HepG2 (cell line): Measurements from ENCODE around the gene SYMPK. TPM values are rescaled to one million over a fixed set of nuclear protein-coding genes. Genes with fewer than 3 reads are reported as not detected.

ENCODE experiments used
- ATM ChIP-seq: fragments of 450-650 bp; IDR thresholded peaks from 2 replicates; pipeline ENCODE4 v1.7.1; 2017; ENCODE audit warnings: mild to moderate bottlenecking, borderline replicate concordance
- CCDC6 ChIP-seq: sonication (generic); formaldehyde crosslinking; IDR thresholded peaks from 2 replicates; pipeline ENCODE4 v1.8.1; 2022; ENCODE audit warnings: mild to moderate bottlenecking, missing genetic modification reagents, moderate library complexity
- CTCF ChIP-seq: sonication (generic); formaldehyde crosslinking; IDR thresholded peaks from 2 replicates; pipeline ENCODE4 v1.5.0; 2020; ENCODE audit warnings: mild to moderate bottlenecking, missing genetic modification reagents, moderate library complexity
- JUN ChIP-seq: sonication (generic); formaldehyde crosslinking; IDR thresholded peaks from 2 replicates; pipeline ENCODE4 v1.4.0; 2020; ENCODE audit warnings: mild to moderate bottlenecking, missing genetic modification reagents
- MXD3 ChIP-seq: IDR thresholded peaks from 2 replicates; pipeline ENCODE4 v1.6.1; 2016; ENCODE audit warnings: mild to moderate bottlenecking, missing biosample characterization, missing genetic modification reagents
- NONO ChIP-seq, 2 experiments: fragments of 450-650 bp in 1 of 2; sonication (generic) in 1 of 2; formaldehyde crosslinking in 1 of 2; IDR thresholded peaks in 1 of 2; conservative IDR thresholded peaks in 1 of 2; 2 replicates each; pipeline versions ENCODE4 v1.6.1 to v1.8.0; 2017 to 2022; ENCODE audit warnings: mild to moderate bottlenecking in 1 of 2, missing genetic modification reagents in 1 of 2, moderate library complexity in 1 of 2
- PATZ1 ChIP-seq: sonication (generic); formaldehyde crosslinking; IDR thresholded peaks from 2 replicates; pipeline ENCODE4 v1.4.0; 2020; ENCODE audit warnings: missing genetic modification reagents
- RELA ChIP-seq: sonication (generic); formaldehyde crosslinking; IDR thresholded peaks from 2 replicates; pipeline ENCODE4 v1.4.0; 2020; ENCODE audit warnings: missing genetic modification reagents
- THRA ChIP-seq: sonication (generic); formaldehyde crosslinking; IDR thresholded peaks from 2 replicates; pipeline ENCODE4 v1.4.0; 2020; ENCODE audit warnings: missing genetic modification reagents, borderline replicate concordance
- ZBTB7B ChIP-seq: sonication (generic); formaldehyde crosslinking; IDR thresholded peaks from 2 replicates; pipeline ENCODE4 v1.4.0; 2020; ENCODE audit warnings: missing genetic modification reagents
- ZC3H13 ChIP-seq: sonication (generic); formaldehyde crosslinking; IDR thresholded peaks from 2 replicates; pipeline ENCODE4 v1.8.1; 2023; ENCODE audit warnings: mild to moderate bottlenecking, missing genetic modification reagents, moderate library complexity
- ZNF33A ChIP-seq: sonication (generic); formaldehyde crosslinking; IDR thresholded peaks from 2 replicates; pipeline ENCODE4 v1.5.1; 2020; ENCODE audit warnings: missing genetic modification reagents, mild to moderate bottlenecking, moderate library complexity, borderline replicate concordance
- ZNF589 ChIP-seq: sonication (generic); formaldehyde crosslinking; conservative IDR thresholded peaks from 2 replicates; pipeline ENCODE4 v1.8.0; 2022; ENCODE audit warnings: mild to moderate bottlenecking, moderate library complexity, missing genetic modification reagents
- ZNF598 ChIP-seq: sonication (generic); formaldehyde crosslinking; IDR thresholded peaks from 2 replicates; pipeline ENCODE4 v1.5.1; 2020; ENCODE audit warnings: mild to moderate bottlenecking, missing genetic modification reagents, borderline replicate concordance
- ZNF607 ChIP-seq: sonication (generic); formaldehyde crosslinking; IDR thresholded peaks from 2 replicates; pipeline ENCODE4 v1.5.1; 2020; ENCODE audit warnings: missing genetic modification reagents, mild to moderate bottlenecking, borderline replicate concordance
- ZNF616 ChIP-seq: sonication (generic); formaldehyde crosslinking; IDR thresholded peaks from 2 replicates; pipeline ENCODE4 v1.5.0; 2020; ENCODE audit warnings: low read depth, mild to moderate bottlenecking, missing genetic modification reagents
- ZNF687 ChIP-seq: sonication (generic); formaldehyde crosslinking; IDR thresholded peaks from 2 replicates; pipeline ENCODE4 v1.5.1; 2020; ENCODE audit warnings: mild to moderate bottlenecking, missing genetic modification reagents, moderate library complexity
- ZNF775 ChIP-seq: sonication (generic); formaldehyde crosslinking; IDR thresholded peaks from 2 replicates; pipeline ENCODE4 v1.4.0; 2020; ENCODE audit warnings: missing genetic modification reagents, mild to moderate bottlenecking, moderate library complexity, borderline replicate concordance
- polyA plus RNA-seq, 8 experiments: library from polyadenylated mRNA; depleted of rRNA in 3 of 8; stranded (reverse) in 7 of 8; unstranded in 1 of 8; fragments of >200 nt; fragmentation: Illumina TruSeq in 4 of 8; extraction: Trizol in 4 of 8; gene quantifications; 2 replicates each; pipeline versions ENCODE4 v1.2.1 to v1.2.3, GENCODE V29; 2011 to 2016; ENCODE audit warnings: low read depth in 4 of 8, missing spikeins in 1 of 8, mixed read lengths in 1 of 8; ENCODE audit not compliant: insufficient read depth in 1 of 8
- total RNA-seq, 5 experiments: library from RNA; depleted of rRNA; stranded (reverse); fragments of >200 nt; fragmentation: Illumina TruSeq; extraction: Trizol; gene quantifications; 2 replicates each; pipeline ENCODE4 v1.2.3, GENCODE V29; 2016; ENCODE audit warnings: low read depth in 1 of 5

Gene SYMPK
- total and polyA plus RNA-seq, 2 of the 13 experiments (the other 11 are each of a cell fraction or from before 2014, with no cell fraction given): 21.9 to 55.7 TPM

GRCh38 chr19:45798995-45799517, 63.9 kb downstream of the SYMPK start (continued):
- peak; percentile 85 for TF ChIP-seq CTCF
- TF ChIP-seq THRA: no peak
- 0 out of 2 replicates have a peak, but pooled peaks have one; percentile 9 for TF ChIP-seq MXD3 (CRISPR knock-in tag)
- TF ChIP-seq ZNF687 (CRISPR knock-in tag): peak; percentile 43
- no peak for TF ChIP-seq ZNF589
- TF ChIP-seq ZBTB7B (CRISPR knock-in tag): peak; percentile 71; the same call in 1 of the 2 replicates
- TF ChIP-seq ZNF616: no peak
- 0 out of 2 replicates have a peak, but pooled peaks have one; percentile 35 for TF ChIP-seq ZNF607 (CRISPR knock-in tag)
- TF ChIP-seq CCDC6 (CRISPR knock-in tag): no peak
- TF ChIP-seq JUN (CRISPR knock-in tag): no peak
- no peak for TF ChIP-seq ATM
- no peak for TF ChIP-seq ZNF775 (CRISPR knock-in tag)
- 0 out of 2 replicates have a peak, but pooled peaks have one; percentile 52 for TF ChIP-seq ZNF598 (CRISPR knock-in tag)
- peak; percentile 44 for TF ChIP-seq PATZ1 (CRISPR knock-in tag)
- no peak for TF ChIP-seq RELA
- TF ChIP-seq NONO (IDR thresholded peaks at IDR 0.05): no peak
- no peak for TF ChIP-seq NONO (CRISPR knock-in tag; conservative IDR thresholded peaks at IDR 0.05)
- TF ChIP-seq ZNF33A: no peak
- TF ChIP-seq ZC3H13 (CRISPR knock-in tag): no peak
